Fibroblast of skin of abdomen (primary cell): Measurements from ENCODE around the gene ESPL1.
"Not testable (repeated sequence)": the region's sequence is repeated elsewhere in the genome, so short reads cannot be mapped to it uniquely, and the experiment has no call there.

ENCODE experiments used
- DNase-seq: peaks from one replicate; pipeline ENCODE4 v3.0.0-alpha.2; 2013

Gene ESPL1

GRCh38 chr12:53302903-53303302 is 34.8 kb downstream of the ESPL1 start:
- no peak for DNase-seq

GRCh38 chr12:53306826-53307225 is 38.7 kb downstream of the ESPL1 start:
- no peak for DNase-seq

GRCh38 chr12:53308276-53308675 is 40.2 kb downstream of the ESPL1 start:
- DNase-seq = no peak

- DNase-seq = no peak
Observed at GRCh38 chr12:53313996-53314395, 45.9 kb downstream of the ESPL1 start.

GRCh38 chr12:53320352-53321195 is 52.5 kb downstream of the ESPL1 start:
- DNase-seq = no peak

- DNase-seq = no peak
Observed at GRCh38 chr12:53324113-53324778, 56.1 kb downstream of the ESPL1 start.

- peak; percentile 92 for DNase-seq
Observed at GRCh38 chr12:53324779-53325510, 56.8 kb downstream of the ESPL1 start.

- DNase-seq = no peak
Observed at GRCh38 chr12:53325511-53326061, 57.5 kb downstream of the ESPL1 start.

- no peak for DNase-seq
Observed at GRCh38 chr12:53326460-53327185, 58.5 kb downstream of the ESPL1 start.

GRCh38 chr12:53327435-53328042 is 59.4 kb downstream of the ESPL1 start:
- no peak for DNase-seq

GRCh38 chr12:53328043-53328435 is 59.9 kb downstream of the ESPL1 start:
- no peak for DNase-seq

- DNase-seq = no peak
Observed at GRCh38 chr12:53330671-53331070, 62.6 kb downstream of the ESPL1 start.

GRCh38 chr12:53332339-53332738 is 64.2 kb downstream of the ESPL1 start:
- DNase-seq = not testable (repeated sequence)

GRCh38 chr12:53332744-53333143 is 64.6 kb downstream of the ESPL1 start:
- no peak for DNase-seq

- no peak for DNase-seq
Observed at GRCh38 chr12:53333289-53333688, 65.2 kb downstream of the ESPL1 start.

- DNase-seq = no peak
Observed at GRCh38 chr12:53333845-53334244, 65.7 kb downstream of the ESPL1 start.

GRCh38 chr12:53334822-53335221 is 66.7 kb downstream of the ESPL1 start:
- no peak for DNase-seq

GRCh38 chr12:53336181-53336681 is 68.1 kb downstream of the ESPL1 start, which contains the start of gene SP7:
SP7 (minus strand) TSS chr12:53336354; CDS start chr12:53335646, 708 bp downstream.
- DNase-seq = no peak

- no peak for DNase-seq
Observed at GRCh38 chr12:53338017-53338416, 69.9 kb downstream of the ESPL1 start.

- DNase-seq = no peak
Observed at GRCh38 chr12:53338916-53339315, 70.8 kb downstream of the ESPL1 start.

- DNase-seq = no peak
Observed at GRCh38 chr12:53340398-53340797, 72.3 kb downstream of the ESPL1 start.
